Activated CD8-positive, alpha-beta T cell treated with anti-CD3 and anti-CD28 coated beads, Interleukin-2, amount 10 ng/mL, durations not matched to agents 7 days and 5 days (primary cell): ENCODE data around the gene CRHR1. TPM values are rescaled to one million over a fixed set of nuclear protein-coding genes. Genes with fewer than 3 reads are reported as not detected.
"Not testable (repeated sequence)": the region's sequence is repeated elsewhere in the genome, so short reads cannot be mapped to it uniquely, and the experiment has no call there.

Experiments used
- ATAC-seq: fragments of 150-1000 bp; cut with Tn5 transposase; one replicate; pipeline ENCODE4 v1.10.0; 2021; ENCODE audit warnings: moderate library complexity
- CTCF ChIA-PET: fragments of 350-600 bp; sonication (Branson Sonifier 250); formaldehyde crosslinking; loops from one replicate; lab custom pipeline; 2021; ENCODE audit warnings: antibody characterized with exemption; lab: Charles Lee
- POLR2A ChIA-PET: fragments of 350-600 bp; sonication (Branson Sonifier 250); formaldehyde crosslinking; loops from one replicate; lab custom pipeline; 2021; ENCODE audit warnings: antibody characterized with exemption; lab: Charles Lee
- DNase-seq: peaks from one replicate; pipeline ENCODE4 v3.0.0-alpha.2; 2020
- H3K27ac Mint-ChIP-seq: one replicate; pipeline ENCODE4 v1.8.0; 2021; ENCODE audit warnings: mild to moderate bottlenecking, mixed read lengths
- H3K27me3 Mint-ChIP-seq: one replicate; pipeline ENCODE4 v1.8.0; 2021; ENCODE audit warnings: low read depth, mixed read lengths
- H3K36me3 Mint-ChIP-seq: one replicate; pipeline ENCODE4 v1.8.0; 2021; ENCODE audit warnings: low read depth, mixed read lengths
- H3K4me1 Mint-ChIP-seq: one replicate; pipeline ENCODE4 v1.8.0; 2021; ENCODE audit warnings: low read depth, mixed read lengths
- H3K4me3 Mint-ChIP-seq: one replicate; pipeline ENCODE4 v1.8.0; 2021; ENCODE audit warnings: mild to moderate bottlenecking, mixed read lengths
- H3K9me3 Mint-ChIP-seq: one replicate; pipeline ENCODE4 v1.8.0; 2022; ENCODE audit warnings: mixed read lengths; ENCODE audit not compliant: insufficient read depth
- total RNA-seq, 2 experiments: library from RNA; stranded (reverse); gene quantifications; one replicate each; pipeline ENCODE4 v1.2.3, GENCODE V29; 2021

Gene CRHR1
- not detected for total RNA-seq

DNA sequence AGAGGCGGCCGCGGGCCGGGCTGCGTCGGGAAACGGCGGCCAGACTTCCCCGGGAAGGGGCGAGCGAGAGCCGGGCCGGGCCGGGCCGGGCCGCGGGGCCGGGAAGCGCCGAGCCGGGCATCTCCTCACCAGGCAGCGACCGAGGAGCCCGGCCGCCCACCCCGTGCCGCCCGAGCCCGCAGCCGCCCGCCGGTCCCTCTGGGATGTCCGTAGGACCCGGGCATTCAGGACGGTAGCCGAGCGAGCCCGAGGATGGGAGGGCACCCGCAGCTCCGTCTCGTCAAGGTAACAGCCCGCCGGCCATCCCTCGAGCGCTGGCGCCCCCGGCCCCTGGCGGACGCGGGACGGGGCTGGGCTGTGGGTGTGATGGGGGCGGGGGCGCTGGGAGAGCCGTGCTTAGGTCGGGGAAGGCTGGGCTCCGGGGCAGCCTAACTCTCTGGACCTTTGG, at the start of gene CRHR1:
Gene CRHR1, plus strand, starts transcription at position 28 of the 448 bp plus-strand sequence. Its CDS starts 225 bp downstream, at position 253.
- CTCF ChIA-PET = no interaction called here
- POLR2A ChIA-PET = interaction anchor here (1.2 kb wide), 1 partner anchor 155 kb away, joined by 3 read pairs; no protein-coding TSS in a partner anchor

DNA sequence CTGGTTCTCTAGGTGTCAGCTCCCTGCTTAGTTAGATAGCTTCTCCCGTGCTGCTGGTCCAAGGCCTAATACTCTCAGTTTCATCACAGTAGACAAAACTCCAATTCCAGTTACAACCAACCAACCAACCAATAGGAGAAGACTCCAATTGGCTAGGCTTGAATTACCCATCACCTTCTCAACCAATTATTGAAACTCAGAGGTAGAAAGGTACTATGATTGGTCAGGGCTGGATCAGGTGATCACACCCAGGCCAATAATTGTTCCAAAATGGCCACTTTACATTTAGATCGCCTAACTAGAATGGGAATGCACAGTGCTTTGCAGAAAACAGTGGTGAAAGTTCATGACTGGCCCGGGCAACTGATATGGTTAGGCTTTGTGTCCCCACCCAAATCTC, 49.5 kb upstream of the CRHR1 start:
- Mint-ChIP-seq H3K27ac (no peak overlapping the region), H3K27me3 (peaks cover 21% of the 10 kb centered on the region), H3K4me3 (no peak overlapping the region), H3K4me1 (no peaks in the 10 kb centered on the region), H3K9me3 (no peaks in the 10 kb centered on the region), H3K36me3 (no peaks in the 10 kb centered on the region)
- ChIA-PET CTCF (interaction anchor here (1.1 kb wide), 1 partner anchor 95 kb away, joined by 3 read pairs; no protein-coding TSS in a partner anchor), POLR2A (no interaction called here)
- ATAC-seq (no peak), DNase-seq (no peak)

More for the DNA sequence above, at the start of gene CRHR1:
- H3K4me3 Mint-ChIP-seq = peak within 1 kb of the TSS; percentile 59
- ATAC-seq = no peak
- no peak within 1 kb of the TSS for H3K27ac Mint-ChIP-seq
- no peaks in the 10 kb centered on the region for H3K36me3 Mint-ChIP-seq
- DNase-seq = no peak
- H3K27me3 Mint-ChIP-seq = peaks cover 76% of the 10 kb centered on the region
- H3K4me1 Mint-ChIP-seq = peaks cover 4% of the 10 kb centered on the region
- H3K9me3 Mint-ChIP-seq = no peaks in the 10 kb centered on the region

DNA sequence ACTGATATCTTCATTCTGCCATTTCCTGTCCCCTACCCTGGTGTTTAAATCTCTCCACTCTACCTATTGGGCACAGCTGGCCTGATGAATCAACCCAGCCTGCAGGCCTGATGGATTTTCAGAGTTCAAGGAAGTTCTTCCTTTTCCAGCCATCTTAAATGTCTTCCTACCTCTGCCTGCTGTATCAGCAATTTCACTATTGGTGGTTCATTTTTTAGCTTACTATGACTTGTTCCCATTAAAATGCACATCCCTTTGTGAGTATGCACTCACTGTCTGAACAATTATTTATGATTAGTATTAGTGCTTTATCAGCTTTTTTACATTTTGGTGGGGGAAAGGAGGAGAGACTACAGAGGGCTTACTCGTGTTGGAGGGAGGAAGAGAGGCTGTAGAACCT, 48.6 kb upstream of the CRHR1 start:
- ATAC-seq (no peak), DNase-seq (no peak)
- Mint-ChIP-seq H3K27me3 (peaks cover 21% of the 10 kb centered on the region), H3K9me3 (no peaks in the 10 kb centered on the region), H3K27ac (no peak overlapping the region), H3K4me3 (no peak overlapping the region), H3K4me1 (no peaks in the 10 kb centered on the region), H3K36me3 (no peaks in the 10 kb centered on the region)
- ChIA-PET POLR2A (no interaction called here), CTCF (no interaction called here)

DNA sequence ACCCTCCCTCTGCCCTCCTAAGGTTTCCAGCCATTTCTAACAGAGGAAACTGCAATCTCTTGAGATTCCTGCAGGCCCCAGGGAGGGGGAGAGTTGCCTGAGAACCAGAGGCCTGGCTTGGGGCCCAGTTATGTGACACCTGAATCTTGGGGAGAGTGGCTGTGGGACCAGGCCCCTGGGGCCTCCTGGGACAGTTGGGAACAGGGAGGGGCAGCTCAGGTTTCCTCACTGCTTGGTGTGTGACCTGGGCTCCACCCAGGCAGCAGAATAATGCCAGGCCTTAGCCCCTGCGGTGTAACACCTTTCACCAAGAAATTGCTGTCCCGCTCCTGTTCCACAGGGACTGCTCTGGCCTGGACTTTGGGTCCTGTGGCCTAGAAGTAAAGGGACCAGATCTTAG, 44.3 kb upstream of the CRHR1 start:
- Mint-ChIP-seq H3K9me3 (no peaks in the 10 kb centered on the region), H3K36me3 (no peaks in the 10 kb centered on the region), H3K27me3 (peaks cover 23% of the 10 kb centered on the region), H3K4me3 (no peak overlapping the region), H3K4me1 (no peaks in the 10 kb centered on the region), H3K27ac (no peak overlapping the region)
- ATAC-seq = no peak
- DNase-seq = no peak
- ChIA-PET CTCF (interaction anchor here (1.2 kb wide), 1 partner anchor 92 kb away, joined by 4 read pairs; no protein-coding TSS in a partner anchor), POLR2A (no interaction called here)

DNA sequence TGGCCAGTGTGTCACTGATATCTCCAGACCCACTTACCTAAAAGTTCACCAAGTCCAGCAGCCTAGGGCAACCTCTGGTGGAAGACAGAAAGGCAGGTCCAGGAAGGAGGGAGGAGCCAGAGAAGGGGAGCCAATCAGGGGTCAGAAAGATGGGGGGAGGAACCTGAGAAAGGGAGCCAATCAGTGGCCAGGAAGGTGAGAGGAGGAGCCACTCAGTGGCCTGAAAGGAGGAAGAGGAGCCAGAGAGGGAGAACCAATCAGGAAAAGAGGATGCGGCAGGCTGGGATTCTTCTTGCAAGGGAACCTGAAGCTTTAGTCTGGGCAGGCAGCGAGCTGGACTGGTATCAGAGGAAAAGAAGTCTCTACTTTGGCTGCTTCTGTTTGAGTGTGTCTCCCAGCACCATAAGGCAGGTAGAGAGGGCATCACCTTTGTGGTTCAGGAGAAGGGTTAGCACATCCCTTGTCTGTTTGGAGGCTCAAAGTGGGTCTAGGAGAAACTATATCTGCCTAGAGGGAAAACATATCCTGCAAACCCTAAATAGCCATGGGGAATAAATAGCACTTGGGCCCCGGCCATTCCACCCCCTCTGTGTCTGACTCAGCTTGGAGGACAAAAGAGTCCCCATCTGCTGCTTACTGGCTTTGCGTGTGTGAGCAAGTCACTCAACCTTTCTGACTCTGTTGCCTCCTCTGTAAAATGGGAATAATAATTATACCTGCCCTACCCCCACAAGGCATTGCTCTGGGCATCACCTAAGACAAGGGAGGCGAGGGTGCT, 43.4 kb upstream of the CRHR1 start:
- no peak overlapping the region for H3K4me3 Mint-ChIP-seq
- H3K36me3 Mint-ChIP-seq = no peaks in the 10 kb centered on the region
- no peaks in the 10 kb centered on the region for H3K9me3 Mint-ChIP-seq
- ChIA-PET POLR2A (no interaction called here), CTCF (no interaction called here)
- peaks cover 19% of the 10 kb centered on the region for H3K27me3 Mint-ChIP-seq
- DNase-seq (peak; percentile 23), ATAC-seq (peak; percentile 58)
- no peaks in the 10 kb centered on the region for H3K4me1 Mint-ChIP-seq
- H3K27ac Mint-ChIP-seq = no peak overlapping the region

DNA sequence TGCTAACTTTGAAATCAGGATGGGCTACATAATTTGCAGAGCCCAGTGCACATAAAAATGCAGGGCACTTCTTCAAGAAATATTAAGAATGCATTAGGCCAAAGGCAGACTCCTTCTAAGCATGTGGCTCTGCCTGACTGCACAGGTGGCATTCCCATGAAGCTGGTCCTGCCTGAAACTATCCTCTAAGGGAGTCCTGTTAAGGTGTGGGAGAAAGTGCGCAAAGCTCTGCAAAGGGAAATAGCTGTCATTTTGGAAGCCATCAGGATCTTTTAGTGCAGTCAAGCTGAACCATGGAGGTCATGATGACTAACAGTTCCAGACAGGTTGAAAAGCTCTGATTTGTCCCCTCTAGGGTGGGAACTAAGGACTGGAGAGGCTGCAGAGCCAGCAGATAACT, 41.9 kb upstream of the CRHR1 start:
- Mint-ChIP-seq H3K36me3 (no peaks in the 10 kb centered on the region), H3K9me3 (no peaks in the 10 kb centered on the region), H3K4me3 (no peak overlapping the region), H3K27me3 (peaks cover 12% of the 10 kb centered on the region), H3K27ac (no peak overlapping the region), H3K4me1 (no peaks in the 10 kb centered on the region)
- CTCF ChIA-PET = no interaction called here
- ATAC-seq (no peak), DNase-seq (no peak)
- POLR2A ChIA-PET = no interaction called here

DNA sequence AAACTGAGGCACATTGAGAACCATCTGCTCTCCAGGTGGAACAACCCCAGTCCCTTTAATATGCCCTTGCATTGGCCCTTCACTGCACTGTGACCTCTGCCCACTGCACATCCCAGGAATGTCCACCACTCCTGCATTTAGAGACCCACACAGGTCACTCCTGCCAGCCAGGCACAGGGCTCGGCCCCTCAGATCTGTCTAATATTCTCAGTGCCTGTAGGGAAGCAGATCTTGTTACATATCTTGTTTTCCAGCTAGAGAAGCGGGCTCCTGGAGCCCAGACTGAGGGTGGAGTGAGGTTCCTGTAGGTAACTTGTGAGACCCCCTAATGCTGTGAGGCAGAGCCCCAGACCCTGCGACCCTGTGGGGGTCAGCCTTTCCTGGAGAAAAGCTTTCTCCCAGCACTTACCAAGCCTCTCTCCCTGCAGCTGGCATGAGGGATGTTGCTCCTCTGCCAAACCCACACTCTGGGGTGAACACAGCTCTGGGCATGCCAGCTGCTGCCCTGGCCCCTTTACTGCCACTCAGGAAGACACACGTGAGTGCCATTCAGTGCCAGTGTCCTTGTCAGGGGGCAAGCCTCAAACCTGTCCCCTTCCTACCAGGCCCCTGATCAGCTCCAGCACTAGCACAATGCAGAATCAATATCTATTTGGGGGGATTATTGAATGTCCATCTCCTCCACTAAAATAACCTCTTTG, 40.3 kb upstream of the CRHR1 start:
- H3K4me1 Mint-ChIP-seq = no peaks in the 10 kb centered on the region
- ChIA-PET POLR2A (no interaction called here), CTCF (no interaction called here)
- H3K27me3 Mint-ChIP-seq = peaks cover 3% of the 10 kb centered on the region
- no peak overlapping the region for H3K27ac Mint-ChIP-seq
- DNase-seq (no peak), ATAC-seq (no peak)
- H3K36me3 Mint-ChIP-seq = no peaks in the 10 kb centered on the region
- no peaks in the 10 kb centered on the region for H3K9me3 Mint-ChIP-seq
- no peak overlapping the region for H3K4me3 Mint-ChIP-seq

DNA sequence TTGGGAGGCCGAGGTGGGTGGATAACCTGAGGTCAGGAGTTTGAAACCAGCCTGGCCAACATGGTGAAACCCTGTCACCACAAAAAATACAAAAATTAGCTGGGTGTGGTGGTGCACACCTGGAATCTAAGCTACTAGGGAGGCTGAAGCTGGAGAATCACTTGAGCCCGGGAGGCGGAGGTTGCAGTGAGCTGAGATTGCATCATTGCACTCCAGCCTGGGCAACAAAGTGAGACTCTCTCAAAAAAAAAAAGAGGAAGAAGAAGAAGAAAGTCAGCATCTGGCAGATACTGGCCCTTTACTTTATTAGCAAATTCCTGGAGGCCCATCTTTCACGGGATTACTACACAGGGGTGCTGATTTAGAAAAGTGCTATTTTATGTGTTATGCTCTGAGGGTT, 39.3 kb upstream of the CRHR1 start:
- H3K4me1 Mint-ChIP-seq, H3K27ac Mint-ChIP-seq, H3K27me3 Mint-ChIP-seq, H3K4me3 Mint-ChIP-seq, DNase-seq, POLR2A ChIA-PET, CTCF ChIA-PET, H3K36me3 Mint-ChIP-seq, ATAC-seq, H3K9me3 Mint-ChIP-seq: not testable (repeated sequence)

DNA sequence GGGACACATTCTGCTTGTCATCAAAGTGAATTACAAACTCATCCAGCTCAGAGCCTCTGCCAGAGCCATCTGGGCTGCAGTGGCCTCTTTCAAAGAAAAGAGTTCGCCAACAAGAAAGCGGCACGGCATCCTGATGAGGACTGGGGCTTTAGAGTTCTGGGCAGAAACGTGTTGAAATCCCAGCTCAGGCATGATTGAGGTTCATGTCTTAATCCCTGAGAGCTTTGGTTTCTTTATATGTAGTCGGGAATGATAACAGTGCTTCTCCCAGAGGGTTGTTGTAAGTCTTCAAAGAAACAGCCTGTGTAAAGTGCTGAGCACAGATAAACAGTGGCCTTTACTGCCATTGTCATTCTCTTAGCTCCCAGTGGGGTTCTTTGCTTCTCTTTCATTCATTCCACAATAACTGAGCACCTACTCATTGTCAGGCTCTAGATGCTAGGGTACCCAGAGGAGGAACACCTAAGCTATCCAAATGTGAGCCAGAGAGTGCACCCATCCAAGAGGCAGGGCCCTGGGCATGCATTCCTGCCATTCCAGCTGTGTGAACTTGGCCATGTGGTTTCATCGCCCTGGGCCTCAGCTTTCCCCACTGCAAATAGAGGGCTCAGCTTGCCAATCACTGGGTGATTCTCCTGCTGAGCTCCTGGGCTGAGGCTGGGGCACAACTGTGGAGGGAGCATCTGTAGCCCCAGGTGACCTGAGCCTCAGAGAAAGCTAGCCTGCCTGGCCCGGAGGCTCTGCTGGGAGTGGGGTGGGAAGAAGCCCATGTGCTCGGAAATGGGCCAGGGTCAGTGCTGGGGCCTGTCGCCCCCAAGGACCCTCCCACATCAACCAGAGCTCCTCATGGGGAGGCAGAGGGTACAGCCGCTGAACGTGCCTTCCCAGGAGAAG, 38.3 kb upstream of the CRHR1 start:
- ChIA-PET POLR2A (no interaction called here), CTCF (interaction anchor here (1.7 kb wide), 1 partner anchor 106 kb away, joined by 3 read pairs; no protein-coding TSS in a partner anchor)
- H3K4me1 Mint-ChIP-seq = no peaks in the 10 kb centered on the region
- H3K36me3 Mint-ChIP-seq = no peaks in the 10 kb centered on the region
- DNase-seq (no peak), ATAC-seq (no peak)
- H3K27ac Mint-ChIP-seq = no peak overlapping the region
- no peaks in the 10 kb centered on the region for H3K9me3 Mint-ChIP-seq
- no peak overlapping the region for H3K4me3 Mint-ChIP-seq
- H3K27me3 Mint-ChIP-seq = peaks cover 5% of the 10 kb centered on the region

DNA sequence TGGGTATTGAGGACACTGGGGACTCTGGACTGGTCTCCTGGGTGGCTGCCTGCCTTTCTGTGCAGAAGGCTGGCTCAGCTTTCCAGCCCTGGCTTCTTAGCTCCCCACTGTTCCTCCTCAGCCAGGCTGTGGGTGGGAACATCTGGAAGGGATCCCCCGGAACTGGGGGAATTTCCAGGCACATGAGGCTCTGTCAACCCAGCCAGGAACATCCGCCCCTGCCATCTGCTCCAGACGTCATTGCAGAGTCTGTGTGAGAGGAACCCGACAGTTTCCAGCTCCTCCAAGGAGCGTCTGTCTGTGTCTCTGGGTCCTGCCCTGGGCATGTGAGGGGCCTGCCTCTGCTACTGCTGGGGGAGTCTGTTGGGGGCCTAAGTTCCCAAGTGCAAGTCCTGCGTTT, 36.2 kb upstream of the CRHR1 start:
- H3K9me3 Mint-ChIP-seq = no peaks in the 10 kb centered on the region
- ChIA-PET POLR2A (no interaction called here), CTCF (no interaction called here)
- H3K36me3 Mint-ChIP-seq = no peaks in the 10 kb centered on the region
- DNase-seq (no peak), ATAC-seq (no peak)
- peaks cover 5% of the 10 kb centered on the region for H3K27me3 Mint-ChIP-seq
- no peak overlapping the region for H3K4me3 Mint-ChIP-seq
- H3K4me1 Mint-ChIP-seq = no peaks in the 10 kb centered on the region
- no peak overlapping the region for H3K27ac Mint-ChIP-seq

DNA sequence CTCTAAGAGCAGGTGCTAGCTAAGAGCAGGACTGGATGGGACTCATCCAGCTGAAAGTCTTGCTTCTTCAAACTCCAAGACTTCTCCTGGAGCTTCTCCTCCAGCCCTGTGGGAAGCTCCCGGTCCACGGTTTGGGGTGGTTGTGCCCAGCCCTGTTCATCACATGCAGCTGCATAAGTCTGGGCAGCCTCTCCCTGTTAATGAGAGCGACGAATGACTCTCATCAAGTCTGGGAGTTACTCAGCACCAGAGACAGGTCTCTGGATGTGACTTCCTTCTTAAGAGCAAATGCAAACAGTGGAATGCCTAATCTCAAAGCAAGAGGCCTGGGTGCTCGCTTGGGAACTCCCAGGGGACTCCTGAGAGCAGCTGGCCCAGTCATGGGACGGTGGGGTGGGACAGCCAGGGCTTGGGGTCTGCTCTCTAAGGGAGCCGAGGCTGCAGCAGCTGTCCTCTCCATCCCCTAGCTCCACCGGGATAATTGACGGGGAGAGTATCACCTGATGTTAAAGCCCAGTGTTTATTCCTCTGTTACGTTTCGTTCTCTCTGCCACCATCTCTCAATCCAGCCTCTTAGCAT, 35.3 kb upstream of the CRHR1 start:
- H3K27ac Mint-ChIP-seq = no peak overlapping the region
- no peak for ATAC-seq
- CTCF ChIA-PET = no interaction called here

More for the DNA sequence above, 35.3 kb upstream of the CRHR1 start:
- no peaks in the 10 kb centered on the region for H3K4me1 Mint-ChIP-seq
- no peaks in the 10 kb centered on the region for H3K9me3 Mint-ChIP-seq
- H3K36me3 Mint-ChIP-seq = no peaks in the 10 kb centered on the region
- peaks cover 2% of the 10 kb centered on the region for H3K27me3 Mint-ChIP-seq
- DNase-seq = no peak
- no peak overlapping the region for H3K4me3 Mint-ChIP-seq
- POLR2A ChIA-PET = no interaction called here
